Activated CD4-positive, CD25-positive, alpha-beta regulatory T cell (primary cell): ENCODE measurements around the gene ACTL6B.
"Not testable (repeated sequence)": the region's sequence is repeated elsewhere in the genome, so short reads cannot be mapped to it uniquely, and the experiment has no call there.

ENCODE experiments used
- DNase-seq, 4 experiments: peaks; one replicate each; lab custom pipeline; 2025; lab: John Stamatoyannopoulos, UW

Gene ACTL6B

GRCh38 chr7:100655908-100656674 lies at the start of gene ACTL6B:
TSS of gene ACTL6B (minus strand) at chr7:100656448. CDS start at chr7:100656354, 94 bp downstream.
- DNase-seq = peak in 1 of 4 experiments; percentile 26

GRCh38 chr7:100705320-100705752 lies 49.1 kb upstream of the ACTL6B start:
- DNase-seq = peak; percentile 59 to 78 (median 66)

DNA sequence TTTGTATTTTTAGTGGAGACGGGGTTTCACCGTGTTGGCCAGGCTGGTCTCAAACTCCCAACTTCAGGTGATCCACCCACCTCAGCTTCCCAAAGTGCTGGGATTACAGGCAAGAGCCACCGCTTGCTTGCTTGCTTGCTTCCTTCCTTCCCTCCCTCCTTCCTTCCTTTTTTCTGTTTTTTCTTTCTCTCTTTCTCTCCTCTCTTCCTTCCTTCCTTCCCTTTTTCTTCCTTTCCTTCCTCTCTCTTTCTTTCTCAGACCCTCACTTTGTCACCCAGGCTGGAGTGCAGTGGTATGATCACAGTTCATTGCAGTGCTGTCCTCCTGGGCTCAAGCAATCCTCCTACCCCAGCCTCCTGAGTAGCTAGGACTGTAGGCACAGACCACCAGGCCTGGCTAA lies 44.8 kb upstream of the ACTL6B start:
- not testable (repeated sequence) for DNase-seq

GRCh38 chr7:100699018-100699417 lies 42.8 kb upstream of the ACTL6B start:
- no peak for DNase-seq

DNA sequence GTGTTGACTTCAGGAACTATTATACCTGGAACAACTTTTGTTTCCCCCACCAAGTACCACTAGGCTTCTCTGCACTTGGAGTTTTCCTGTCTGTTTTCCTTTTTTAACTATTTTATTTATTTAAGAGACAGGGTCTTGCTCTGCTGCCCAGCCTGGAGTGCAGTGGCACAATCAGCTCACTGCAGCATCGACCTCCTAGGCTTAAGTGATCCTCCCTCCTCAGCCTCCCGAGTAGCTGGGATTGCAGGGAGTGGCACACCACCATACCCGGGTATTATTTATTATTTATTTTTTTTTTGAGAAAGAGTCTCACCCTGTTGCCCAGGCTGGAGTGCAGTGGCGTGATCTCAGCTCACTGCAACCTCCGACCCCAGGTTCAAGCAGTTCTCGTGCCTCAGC lies 39.9 kb upstream of the ACTL6B start:
- DNase-seq = no peak

DNA sequence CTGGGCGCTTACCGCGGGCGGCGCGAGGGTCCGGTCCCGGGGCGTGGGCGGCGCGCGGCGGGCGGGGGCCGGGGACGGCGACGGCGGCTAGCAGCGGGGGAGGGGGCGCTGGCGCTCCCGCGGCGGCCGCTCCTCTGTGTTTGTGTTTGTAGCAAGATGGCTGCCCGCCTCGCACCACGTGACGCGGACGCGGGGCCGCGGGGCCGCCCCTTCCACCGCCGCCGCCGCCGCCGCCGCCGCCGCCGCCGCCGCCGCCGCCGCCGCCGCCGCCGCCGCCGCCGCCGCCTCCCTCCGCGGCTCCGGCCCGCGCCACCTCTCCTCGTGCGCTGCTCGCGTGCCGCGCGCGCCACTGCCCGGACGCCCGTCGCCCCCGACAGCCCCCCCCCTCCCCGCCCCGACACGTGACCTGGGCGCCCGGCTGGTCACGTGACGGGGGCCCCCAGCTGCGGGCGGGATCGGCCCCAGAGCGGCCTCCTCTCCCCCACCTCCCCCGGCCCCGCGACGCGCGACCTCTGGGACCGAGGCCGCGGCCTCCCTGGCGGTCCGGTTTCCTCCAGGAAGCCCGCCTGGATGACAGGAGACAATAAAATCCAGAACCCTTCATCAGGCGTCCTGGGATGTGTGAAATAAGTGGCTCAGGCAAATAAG lies 38.0 kb upstream of the ACTL6B start, which contains the start of gene GIGYF1:
GIGYF1 (minus strand) TSS at position 153 of the 648 bp plus-strand sequence. CDS start 6,012 bp downstream, outside the sequence.
- peak; percentile 49 to 70 (median 63) for DNase-seq

DNA sequence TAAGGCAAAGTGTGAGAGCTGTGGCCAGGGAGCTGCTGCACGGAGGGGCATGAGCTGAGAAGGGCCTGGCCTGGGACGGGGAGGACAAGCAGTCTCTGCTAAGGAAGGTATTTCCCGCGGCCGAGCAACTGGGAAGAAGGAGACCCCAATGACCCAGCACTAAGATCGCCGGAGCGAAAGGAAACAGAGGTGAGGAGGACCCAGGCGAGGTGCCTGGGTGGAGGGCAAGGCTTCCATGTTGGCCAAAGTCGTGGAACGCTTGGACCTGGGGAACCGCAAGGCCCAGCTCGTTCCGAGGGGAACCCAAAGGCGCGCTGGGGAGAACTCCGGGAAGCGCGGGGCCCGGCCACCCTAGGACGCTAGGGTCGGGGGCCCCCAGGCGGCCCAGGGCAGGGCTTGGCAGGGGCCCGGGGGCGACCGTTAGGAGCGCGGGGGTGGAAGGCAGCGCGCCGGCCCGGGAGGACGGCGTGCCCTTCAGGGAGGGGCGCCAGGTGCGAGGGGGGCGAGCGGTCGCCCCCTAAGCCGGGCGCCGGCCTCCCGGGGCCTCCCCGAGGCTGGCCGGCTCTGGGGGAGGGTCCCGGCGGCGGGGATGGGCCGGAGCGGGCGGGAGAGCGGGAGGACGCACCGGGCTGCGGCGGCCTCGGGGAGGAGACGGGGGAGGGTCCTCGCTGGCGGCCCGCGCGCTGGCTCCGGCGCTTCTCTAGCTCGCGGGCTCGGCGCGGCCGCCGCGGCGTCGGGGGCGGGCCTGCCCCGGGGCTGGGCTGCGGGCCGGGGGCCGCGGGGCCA lies 37.3 kb upstream of the ACTL6B start:
- no peak for DNase-seq

- no peak for DNase-seq
Observed at GRCh38 chr7:100692578-100692961, 36.3 kb upstream of the ACTL6B start.

DNA sequence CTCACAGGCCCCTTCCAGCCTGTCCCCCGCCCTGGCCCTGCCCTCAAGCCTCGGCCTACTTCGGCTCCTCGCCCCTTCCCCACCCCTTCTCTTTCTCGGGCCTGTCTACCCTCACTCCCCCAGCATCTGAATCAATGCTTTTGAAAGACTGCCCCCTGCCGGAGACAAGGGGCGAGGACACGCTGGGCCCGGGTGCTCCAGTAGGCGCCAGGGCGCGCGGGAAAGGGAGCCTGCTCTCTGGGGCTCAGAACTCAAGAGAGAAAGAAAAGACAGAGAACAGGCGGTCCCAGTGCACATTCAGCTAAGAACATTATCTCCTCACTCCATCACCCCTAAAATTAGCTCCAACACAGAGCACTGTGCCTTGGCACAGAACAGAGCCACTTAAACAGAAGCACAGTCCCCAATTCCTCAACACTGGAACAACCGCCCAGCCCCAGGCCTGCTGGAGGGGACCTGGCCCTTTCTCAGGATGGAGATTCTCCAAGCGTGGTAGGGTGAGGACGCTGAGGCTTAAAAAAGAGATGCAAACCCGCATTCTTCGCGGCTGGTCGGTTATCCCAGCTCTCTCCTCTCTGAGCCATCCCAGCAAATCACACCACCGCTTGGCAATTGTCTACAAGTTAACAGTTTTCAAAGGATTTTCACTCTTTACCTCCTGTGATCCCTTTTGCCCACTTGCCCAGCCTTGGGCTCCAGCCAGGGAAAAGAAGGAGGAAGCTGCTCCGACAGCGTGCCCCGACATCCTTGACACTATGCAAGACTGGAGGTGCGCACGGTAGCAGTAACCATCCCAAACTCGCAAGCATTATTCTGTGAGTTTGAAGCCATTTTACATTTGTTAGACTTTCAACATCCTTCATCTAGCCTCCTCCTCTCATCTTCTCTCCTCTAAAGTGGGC lies 35.7 kb upstream of the ACTL6B start:
- DNase-seq = peak; percentile 60 to 78 (median 70)

DNA sequence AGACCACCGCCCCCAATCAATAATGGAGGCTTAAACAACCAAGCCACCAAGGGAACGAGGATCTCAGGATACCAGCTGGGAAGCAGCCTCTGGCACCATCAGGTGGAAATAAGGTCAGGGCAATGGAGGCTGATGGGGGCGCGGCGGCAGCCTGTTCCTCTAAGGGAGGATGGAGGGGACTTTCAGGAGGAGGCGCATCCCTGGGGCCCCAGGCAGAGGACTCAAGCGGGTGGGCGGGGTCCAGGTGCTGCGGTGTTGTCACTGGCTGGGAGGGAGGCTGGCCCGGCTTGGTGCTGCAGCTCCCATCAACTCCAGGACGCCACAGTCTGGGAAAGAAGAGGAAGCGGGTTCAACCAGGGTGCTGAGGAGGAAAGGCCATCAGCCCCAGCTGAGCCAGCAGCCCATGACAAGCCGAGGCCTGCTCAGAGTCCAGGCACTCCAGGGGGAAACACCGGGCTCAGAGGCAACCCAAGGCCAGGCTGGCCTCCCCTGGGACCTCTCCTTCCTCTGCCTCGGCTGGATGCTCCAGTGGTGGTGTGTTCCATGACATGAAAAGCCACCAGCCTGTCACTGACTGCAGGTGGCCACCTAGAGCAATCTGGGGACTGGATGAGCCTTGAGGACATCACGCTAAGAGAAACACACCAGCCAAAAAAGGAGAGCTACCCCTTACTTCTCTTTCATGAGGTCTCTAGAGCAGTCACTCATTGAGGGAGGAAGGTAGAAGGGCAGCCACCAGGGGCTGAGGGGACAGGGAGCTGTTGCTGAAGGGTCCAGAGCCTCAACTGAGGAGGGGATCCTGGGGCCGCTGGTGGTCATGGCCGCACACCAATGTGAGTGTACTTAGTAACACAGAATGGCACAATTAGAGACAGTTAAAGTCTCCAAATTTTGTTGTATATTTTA lies 33.2 kb upstream of the ACTL6B start:
- no peak for DNase-seq

DNA sequence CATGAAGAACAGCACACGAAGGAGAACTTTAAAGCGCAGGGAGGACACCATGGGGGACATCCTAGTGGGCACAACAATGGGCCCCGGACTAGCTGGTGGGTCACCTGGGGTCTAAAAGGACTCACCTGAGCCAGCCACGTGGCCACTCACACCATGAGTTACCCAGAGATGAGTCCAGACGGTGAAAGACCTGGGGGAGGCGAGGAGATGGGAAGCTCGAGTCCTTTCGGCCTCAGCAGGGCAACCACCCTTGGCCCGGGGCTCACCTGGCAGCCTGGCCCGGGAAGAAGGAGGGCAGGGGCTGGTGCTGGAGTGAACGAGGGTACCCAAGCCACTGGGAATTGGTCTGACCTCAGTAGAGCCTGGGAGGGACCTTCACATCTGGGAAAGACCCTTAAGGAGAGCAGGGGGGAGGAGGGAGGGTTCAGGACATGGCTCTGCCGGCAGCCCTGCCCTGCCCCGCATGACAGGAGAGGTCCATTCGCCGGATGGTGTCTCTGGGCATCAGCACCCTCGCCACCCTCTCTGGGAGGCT lies 32.1 kb upstream of the ACTL6B start:
- no peak for DNase-seq

GRCh38 chr7:100687751-100688300 lies 31.6 kb upstream of the ACTL6B start:
- DNase-seq = no peak

GRCh38 chr7:100687261-100687660 lies 31.0 kb upstream of the ACTL6B start:
- DNase-seq = no peak

GRCh38 chr7:100686822-100687211 lies 30.6 kb upstream of the ACTL6B start:
- DNase-seq = no peak

DNA sequence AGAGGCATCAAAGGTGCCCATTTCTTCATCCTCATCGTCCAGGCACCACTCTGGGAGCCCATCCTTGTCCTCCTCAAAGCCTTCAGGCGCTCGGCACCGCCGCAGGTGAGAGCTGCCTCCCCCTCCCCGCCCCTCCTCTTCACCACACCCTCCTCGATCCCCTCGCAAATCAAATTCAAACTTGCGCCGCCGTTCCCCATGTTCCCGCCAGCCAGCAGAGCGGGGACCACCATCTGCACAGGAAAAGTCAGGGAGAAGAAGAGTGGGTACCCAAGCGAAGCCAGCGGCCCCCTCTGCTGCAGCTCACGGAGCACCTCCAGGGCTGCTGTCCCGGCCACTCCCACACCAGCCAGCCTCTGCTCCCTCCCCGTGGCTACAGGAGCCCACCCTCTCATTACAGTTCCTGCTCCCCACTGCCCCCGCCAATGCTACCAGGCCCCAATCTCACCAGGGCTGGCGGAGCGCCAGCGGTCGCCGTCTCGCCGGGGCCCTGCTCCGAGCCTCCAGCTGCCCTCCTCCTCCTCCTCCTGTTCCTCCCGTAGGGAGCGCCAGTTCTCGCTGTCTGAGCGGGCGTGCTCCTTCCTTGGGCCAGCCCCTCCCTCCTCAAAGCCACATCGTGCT lies 30.1 kb upstream of the ACTL6B start:
- no peak for DNase-seq

GRCh38 chr7:100685631-100686145 lies 29.4 kb upstream of the ACTL6B start:
- no peak for DNase-seq

- no peak for DNase-seq
Observed at GRCh38 chr7:100685049-100685605, 28.9 kb upstream of the ACTL6B start.

- DNase-seq = no peak
Observed at GRCh38 chr7:100684534-100685042, 28.3 kb upstream of the ACTL6B start.
